NOMO-1 treated with dmso at 0.1 percent for 144 hours (cell line): ENCODE results near the gene ABCA6.
A peak's percentile ranks its signal among the peaks of the same experiment; 100 is the strongest.

Source experiments
- DNase-seq: peaks from one replicate; lab custom pipeline; 2025; ENCODE audit not compliant: unreplicated experiment; lab: John Stamatoyannopoulos, UW

ABCA6 gene

GRCh38 chr17:69143683-69144231 is 2.1 kb upstream of the ABCA6 start:
- no peak for DNase-seq

GRCh38 chr17:69143151-69143550 is 1.5 kb upstream of the ABCA6 start:
- DNase-seq = no peak

GRCh38 chr17:69142175-69142802 is 594 bp upstream of the ABCA6 start:
- no peak for DNase-seq

DNA sequence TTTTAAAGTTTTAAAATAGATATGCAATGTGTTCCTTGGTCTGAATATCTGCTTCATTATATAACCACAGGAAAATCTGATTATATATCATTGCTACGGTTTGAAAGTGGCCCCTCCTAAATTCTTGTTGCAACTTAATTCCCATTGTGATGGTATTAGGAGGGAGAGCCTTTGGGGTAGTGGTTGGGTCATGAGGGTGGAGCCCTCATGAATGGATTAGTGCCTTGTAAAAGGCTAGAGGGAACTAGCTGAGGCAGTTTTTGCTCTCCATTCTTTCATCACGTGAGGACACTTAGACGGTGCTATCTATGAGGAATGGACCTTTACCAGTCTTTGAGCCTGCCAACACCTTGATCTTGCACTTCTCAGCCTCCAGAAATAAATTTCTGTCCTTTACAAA is 7.6 kb downstream of the ABCA6 start:
- DNase-seq = no peak

- no peak for DNase-seq
Measured at GRCh38 chr17:69130627-69131296, 10.9 kb downstream of the ABCA6 start.

DNA sequence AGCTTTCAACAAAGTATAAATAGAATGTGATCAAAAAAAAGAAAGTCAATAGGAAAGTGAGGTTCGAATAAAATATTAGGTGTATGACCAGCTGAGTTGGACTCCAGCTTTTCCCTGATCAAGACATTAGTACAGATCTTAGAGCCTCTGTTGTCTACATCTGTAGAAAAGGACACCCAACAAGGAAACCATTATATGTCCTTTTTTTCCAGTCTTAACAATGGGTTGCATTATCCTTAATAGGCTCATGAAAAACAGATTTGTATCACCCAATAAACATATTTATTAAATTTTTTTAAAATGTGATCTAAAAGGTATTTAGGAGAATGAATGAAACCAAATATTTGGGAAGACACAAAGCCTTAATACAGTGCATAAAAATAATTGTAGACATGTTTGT is 18.1 kb downstream of the ABCA6 start:
- no peak for DNase-seq

DNA sequence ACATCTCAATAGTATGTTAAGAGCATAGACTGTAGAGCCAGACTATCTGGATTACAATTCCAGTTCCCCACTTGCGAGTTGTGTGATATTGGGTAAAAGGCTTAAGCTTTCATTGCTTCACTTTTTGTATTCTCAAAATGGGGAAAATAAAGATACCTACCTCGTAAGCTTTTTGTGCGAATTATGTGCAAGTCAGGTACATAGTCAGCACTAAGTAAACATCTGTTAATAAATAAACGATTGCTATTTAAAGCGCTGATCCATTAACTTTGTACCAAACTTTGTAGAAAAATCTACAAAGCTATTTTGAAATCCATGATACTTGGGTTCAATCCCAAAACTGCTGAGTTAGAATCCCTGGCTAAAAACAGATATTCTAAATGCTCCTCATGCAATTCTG is 19.6 kb downstream of the ABCA6 start:
- DNase-seq = no peak

DNA sequence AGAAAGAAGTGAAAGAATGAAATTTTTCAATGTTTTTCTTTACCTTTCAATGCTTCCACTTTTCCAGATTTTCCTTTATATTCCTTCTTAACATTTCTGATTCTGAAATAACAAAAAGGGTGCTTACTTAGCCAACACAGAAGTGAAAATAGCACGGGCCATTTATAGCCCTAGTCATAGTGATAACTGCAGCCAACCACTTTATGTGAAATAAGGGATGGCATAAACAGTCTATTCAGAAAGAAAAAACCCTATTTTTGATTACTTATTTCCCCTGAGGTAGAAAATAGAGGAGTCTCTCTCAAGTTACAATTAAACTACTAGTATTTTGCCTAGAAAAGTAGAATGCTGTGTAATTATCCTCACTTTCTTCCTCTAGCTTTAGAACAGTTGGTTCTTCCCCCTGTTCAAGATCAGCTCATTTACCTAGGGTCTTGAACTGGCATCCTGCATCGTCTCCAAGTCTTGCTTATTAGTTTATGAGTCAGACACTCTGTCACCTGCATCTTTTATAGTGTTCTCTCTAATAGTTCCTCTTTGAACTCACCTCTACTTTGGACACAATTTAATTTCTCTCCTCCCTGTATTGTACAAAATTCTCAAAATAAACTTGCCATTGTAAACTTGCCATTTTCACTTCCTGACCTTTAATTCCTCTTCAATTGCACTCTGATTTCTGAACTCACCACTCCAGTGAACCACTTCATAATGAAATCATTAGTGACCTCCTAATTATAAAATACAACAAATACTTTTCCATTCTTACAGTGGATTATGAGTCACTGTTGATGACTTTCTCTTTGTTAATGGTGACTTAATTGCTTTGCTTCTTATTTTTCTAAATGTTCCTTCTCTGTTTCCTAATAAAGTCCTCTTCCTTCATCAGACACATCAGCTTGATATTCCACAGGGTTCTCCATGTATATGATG is 23.6 kb downstream of the ABCA6 start:
- no peak for DNase-seq

DNA sequence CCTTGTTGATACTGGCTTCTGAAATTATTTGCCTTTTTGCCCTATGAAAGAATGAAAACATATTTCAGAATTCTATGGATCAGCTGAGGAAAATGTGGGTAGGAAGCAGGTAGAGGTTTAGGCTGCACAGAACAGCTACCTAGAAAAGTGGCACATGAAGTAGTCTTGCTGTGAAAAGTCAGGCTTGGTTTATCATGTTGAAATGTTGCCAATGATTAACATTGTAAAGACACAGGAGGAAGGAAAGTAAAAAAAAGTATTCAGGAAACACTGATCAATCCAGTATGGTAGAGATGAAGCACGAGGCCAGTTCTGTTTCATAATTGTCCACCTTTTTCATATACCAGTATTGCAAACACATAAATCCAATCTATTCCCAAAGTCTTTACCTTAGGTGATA is 29.9 kb downstream of the ABCA6 start:
- no peak for DNase-seq

- DNase-seq = no peak
Measured at GRCh38 chr17:69105907-69106730, 35.6 kb downstream of the ABCA6 start.

- DNase-seq = no peak
Measured at GRCh38 chr17:69103557-69104233, 38.0 kb downstream of the ABCA6 start.

DNA sequence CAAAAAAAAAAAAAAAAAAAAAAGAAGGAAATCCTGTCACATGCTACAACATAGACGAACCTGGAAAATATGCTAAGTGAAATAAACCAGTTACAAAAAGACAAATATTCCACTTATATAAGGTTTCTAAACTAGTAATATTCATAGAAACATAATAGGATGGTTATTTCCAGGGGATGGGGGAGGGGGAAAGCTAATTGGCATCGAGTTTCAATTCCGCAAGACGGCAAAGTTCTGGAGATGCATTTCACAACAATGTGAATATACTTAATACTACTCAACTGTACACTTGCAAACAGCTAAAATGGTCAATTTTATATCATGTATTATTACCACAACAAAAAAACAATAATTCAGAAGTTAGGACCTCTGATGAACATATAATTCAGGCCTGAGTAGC is 43.1 kb downstream of the ABCA6 start:
- DNase-seq = peak; percentile 31

DNA sequence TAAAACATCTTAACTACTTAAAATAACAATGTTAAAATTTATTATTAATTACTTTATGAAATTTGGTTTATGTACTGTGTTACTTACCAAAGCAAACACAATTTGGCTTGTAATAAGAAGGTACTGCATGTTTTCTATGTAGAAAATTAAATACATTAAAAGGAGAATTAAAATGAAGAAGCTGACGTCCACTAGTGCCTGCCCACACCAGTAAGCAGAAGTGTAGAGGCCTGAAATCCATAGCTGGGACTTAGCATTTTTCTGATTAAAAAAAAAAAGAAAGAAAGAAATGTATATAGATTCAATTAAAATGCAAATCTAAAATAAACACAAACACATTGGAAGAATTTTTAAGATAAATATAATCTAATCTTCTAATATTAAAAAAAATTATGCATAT is 45.2 kb downstream of the ABCA6 start:
- DNase-seq = no peak

DNA sequence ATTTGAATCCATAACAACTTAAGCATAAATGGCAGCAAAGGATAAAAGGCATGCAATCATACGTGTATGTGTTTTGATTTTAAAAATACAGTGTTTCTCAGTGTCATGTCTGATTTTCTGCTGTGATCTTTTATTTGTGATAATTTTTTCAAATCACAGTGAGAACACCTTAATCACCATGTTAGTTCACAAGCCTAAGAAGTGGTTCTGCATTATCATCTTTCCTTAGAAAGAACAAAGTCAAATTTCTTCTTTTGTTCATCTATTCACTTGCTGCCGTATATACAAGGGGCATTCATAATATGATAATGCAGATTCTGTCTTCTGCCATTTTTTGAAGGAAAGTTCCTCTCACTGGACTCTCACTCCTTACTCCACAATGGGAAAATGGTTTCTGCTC is 47.7 kb downstream of the ABCA6 start:
- no peak for DNase-seq

GRCh38 chr17:69093279-69093789 is 48.4 kb downstream of the ABCA6 start:
- DNase-seq = peak; percentile 59

DNA sequence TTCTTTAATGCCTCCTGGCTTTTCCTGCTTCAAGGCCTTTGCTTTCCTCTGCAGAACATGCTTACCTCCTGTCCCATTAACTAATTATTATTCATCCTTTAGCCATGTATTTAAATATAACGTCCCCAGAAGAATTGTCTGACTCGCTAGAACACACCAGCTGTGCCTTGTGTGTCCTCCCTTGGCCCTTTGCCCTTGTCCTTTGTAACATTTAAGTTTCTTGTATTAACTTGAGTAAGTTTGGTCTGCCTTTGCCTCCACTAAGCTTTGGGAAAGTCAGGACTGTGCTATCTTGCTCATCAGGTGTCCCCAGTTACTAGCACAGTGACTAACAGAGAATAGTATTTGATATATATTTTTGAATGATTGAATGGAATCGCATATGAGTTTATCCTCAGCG is 51.3 kb downstream of the ABCA6 start:
- no peak for DNase-seq

- no peak for DNase-seq
Measured at GRCh38 chr17:69088643-69089200, 53.0 kb downstream of the ABCA6 start.

DNA sequence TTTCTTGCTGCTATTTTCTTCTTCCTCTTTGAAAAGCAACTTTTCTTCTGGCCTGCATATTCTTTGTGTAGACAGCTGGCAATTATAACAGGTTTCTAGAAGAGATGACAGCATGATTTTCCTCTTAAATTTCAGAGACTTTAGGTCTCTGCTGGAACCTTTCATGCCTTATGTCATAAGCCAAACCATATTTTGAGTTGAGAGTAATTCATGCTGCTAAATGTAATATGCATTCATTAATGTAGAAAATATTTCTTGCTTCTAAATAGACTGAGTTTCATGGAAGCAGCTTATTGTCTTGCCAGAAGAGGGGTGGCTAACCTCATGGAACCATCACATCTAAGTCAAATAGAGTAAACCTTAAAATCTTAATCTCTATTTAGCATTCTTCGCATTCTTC is 55.1 kb downstream of the ABCA6 start:
- no peak for DNase-seq

DNA sequence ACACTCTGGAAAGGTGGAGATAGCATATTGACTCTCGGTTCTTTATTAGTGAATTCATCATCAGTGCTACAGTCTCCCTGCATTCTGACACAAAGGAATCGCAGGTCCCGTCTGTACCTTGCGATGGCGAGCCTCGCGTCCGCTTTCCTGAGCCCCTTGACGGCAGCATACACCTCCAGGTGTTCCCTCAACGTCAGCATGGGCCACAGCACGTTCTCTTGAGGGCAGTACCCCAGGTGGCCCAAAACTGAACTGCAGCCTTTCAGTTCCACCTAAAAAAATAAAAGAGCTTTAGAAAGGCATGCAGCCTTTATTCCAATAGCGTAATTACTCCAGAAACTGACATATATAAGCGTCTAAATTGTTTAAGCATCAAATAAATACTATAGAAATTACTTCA is 56.8 kb downstream of the ABCA6 start:
- DNase-seq = no peak

DNA sequence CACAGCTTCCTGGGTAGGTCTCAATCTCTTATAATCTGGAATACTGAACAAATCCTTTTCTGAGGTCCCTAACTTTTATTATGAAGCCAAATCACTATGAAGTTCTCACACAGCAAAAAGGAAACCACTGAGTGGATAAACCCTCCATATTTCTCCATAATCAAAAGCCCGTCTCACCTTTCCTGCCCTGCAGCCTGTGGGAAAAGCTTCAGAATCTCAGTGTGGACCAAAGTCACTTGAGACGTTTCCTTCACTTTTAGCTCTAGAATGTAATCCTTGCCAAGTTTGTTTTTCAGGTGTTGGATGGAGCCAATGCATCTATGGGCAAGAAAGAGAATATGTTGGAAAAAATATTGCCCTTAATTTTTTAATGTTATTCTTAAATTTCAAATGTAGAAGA is 59.0 kb downstream of the ABCA6 start:
- no peak for DNase-seq
